LNCaP clone FGC (cell line): ENCODE data around the gene HOXB3.

Experiments used
- DNase-seq: peaks from one replicate; pipeline ENCODE4 v3.0.0-alpha.2; 2011; ENCODE audit warnings: low read depth
- H3K4me3 ChIP-seq: 2 replicates; pipeline ENCODE4 v1.5.1; 2011; ENCODE audit warnings: mild to moderate bottlenecking, low read depth, low read length, control low read depth
- CTCF ChIP-seq: IDR thresholded peaks from 2 replicates; pipeline ENCODE4 v1.5.1; 2012; ENCODE audit warnings: mild to moderate bottlenecking; ENCODE audit not compliant: control insufficient read depth, insufficient read depth; ENCODE audit errors: extremely low read depth

Gene HOXB3

GRCh38 chr17:48503747-48504146 lies 86.3 kb downstream of the HOXB3 start:
- no peak for TF ChIP-seq CTCF
- DNase-seq: no peak
- no peak overlapping the region for H3K4me3 ChIP-seq

GRCh38 chr17:48502901-48503300 lies 87.1 kb downstream of the HOXB3 start:
- no peak for TF ChIP-seq CTCF
- no peak for DNase-seq
- H3K4me3 ChIP-seq: no peak overlapping the region

GRCh38 chr17:48502312-48502711 lies 87.7 kb downstream of the HOXB3 start:
- no peak overlapping the region for H3K4me3 ChIP-seq
- no peak for DNase-seq
- TF ChIP-seq CTCF: no peak

GRCh38 chr17:48500435-48501426 lies 89.3 kb downstream of the HOXB3 start:
- no peak overlapping the region for H3K4me3 ChIP-seq
- no peak for DNase-seq
- TF ChIP-seq CTCF: no peak

GRCh38 chr17:48499735-48500434 lies 90.2 kb downstream of the HOXB3 start:
- H3K4me3 ChIP-seq: no peak overlapping the region
- DNase-seq: no peak
- TF ChIP-seq CTCF: no peak

- H3K4me3 ChIP-seq: no peak overlapping the region
- no peak for TF ChIP-seq CTCF
- no peak for DNase-seq
Measured at GRCh38 chr17:48499248-48499647, 90.8 kb downstream of the HOXB3 start.
